Progenitor cell of endocrine pancreas (in vitro differentiated cells): Measurements from ENCODE around the gene HCN3. TPM values are rescaled to one million over a fixed set of nuclear protein-coding genes. Genes with fewer than 3 reads are reported as not detected.

Experiments
- DNase-seq: peaks from one replicate; pipeline ENCODE4 v3.0.0; 2021; ENCODE audit warnings: low spot score; ENCODE audit not compliant: unreplicated experiment
- H3K27ac Mint-ChIP-seq: 2 replicates; pipeline ENCODE4 v1.8.0; 2021; ENCODE audit warnings: mild to moderate bottlenecking, moderate library complexity, mixed read lengths
- H3K27me3 Mint-ChIP-seq: 2 replicates; pipeline ENCODE4 v1.8.0; 2021; ENCODE audit warnings: mixed read lengths
- H3K36me3 Mint-ChIP-seq: 2 replicates; pipeline ENCODE4 v1.8.0; 2022; ENCODE audit warnings: mixed read lengths; ENCODE audit not compliant: insufficient read depth
- H3K4me1 Mint-ChIP-seq: 2 replicates; pipeline ENCODE4 v1.8.0; 2021; ENCODE audit warnings: low read depth, mixed read lengths
- H3K4me3 Mint-ChIP-seq: 2 replicates; pipeline ENCODE4 v1.8.0; 2021; ENCODE audit warnings: low read depth, mild to moderate bottlenecking, moderate library complexity, mixed read lengths
- H3K9me3 Mint-ChIP-seq: 2 replicates; pipeline ENCODE4 v1.8.0; 2021; ENCODE audit warnings: low read depth, mixed read lengths
- total RNA-seq: library from RNA; stranded (reverse); gene quantifications from 2 replicates; pipeline ENCODE4 v1.2.1, GENCODE V29; 2021
- TF ChIP-seq, protein P1 (sequence below): fragments of 200-600 bp; sonication (generic); IDR thresholded peaks from one replicate; pipeline ENCODE4 v1.5.0; 2021; ENCODE audit warnings: antibody characterized with exemption, mild to moderate bottlenecking; ENCODE audit not compliant: unreplicated experiment

Gene HCN3
- total RNA-seq, 1 donor from 2014 or later: 15.6 TPM

GRCh38 chr1:155321639-155322503 is 44.6 kb downstream of the HCN3 start:
- DNase-seq: no peak
- TF ChIP-seq, protein P1, sequence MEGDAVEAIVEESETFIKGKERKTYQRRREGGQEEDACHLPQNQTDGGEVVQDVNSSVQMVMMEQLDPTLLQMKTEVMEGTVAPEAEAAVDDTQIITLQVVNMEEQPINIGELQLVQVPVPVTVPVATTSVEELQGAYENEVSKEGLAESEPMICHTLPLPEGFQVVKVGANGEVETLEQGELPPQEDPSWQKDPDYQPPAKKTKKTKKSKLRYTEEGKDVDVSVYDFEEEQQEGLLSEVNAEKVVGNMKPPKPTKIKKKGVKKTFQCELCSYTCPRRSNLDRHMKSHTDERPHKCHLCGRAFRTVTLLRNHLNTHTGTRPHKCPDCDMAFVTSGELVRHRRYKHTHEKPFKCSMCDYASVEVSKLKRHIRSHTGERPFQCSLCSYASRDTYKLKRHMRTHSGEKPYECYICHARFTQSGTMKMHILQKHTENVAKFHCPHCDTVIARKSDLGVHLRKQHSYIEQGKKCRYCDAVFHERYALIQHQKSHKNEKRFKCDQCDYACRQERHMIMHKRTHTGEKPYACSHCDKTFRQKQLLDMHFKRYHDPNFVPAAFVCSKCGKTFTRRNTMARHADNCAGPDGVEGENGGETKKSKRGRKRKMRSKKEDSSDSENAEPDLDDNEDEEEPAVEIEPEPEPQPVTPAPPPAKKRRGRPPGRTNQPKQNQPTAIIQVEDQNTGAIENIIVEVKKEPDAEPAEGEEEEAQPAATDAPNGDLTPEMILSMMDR: no peak
- Mint-ChIP-seq H3K36me3 (peaks cover 7% of the 10 kb centered on the region), H3K27me3 (no peaks in the 10 kb centered on the region), H3K9me3 (no peaks in the 10 kb centered on the region), H3K4me3 (peak overlapping the region; percentile 70), H3K4me1 (peaks cover 27% of the 10 kb centered on the region), H3K27ac (peak overlapping the region; percentile 79)

- Mint-ChIP-seq H3K4me1 (peaks cover 27% of the 10 kb centered on the region), H3K27ac (peak overlapping the region; percentile 79), H3K27me3 (no peaks in the 10 kb centered on the region), H3K4me3 (peak overlapping the region; percentile 70), H3K9me3 (no peaks in the 10 kb centered on the region), H3K36me3 (peaks cover 7% of the 10 kb centered on the region)
- no peak for DNase-seq
- TF ChIP-seq, protein P1: no peak
Observed at GRCh38 chr1:155322571-155322952, 45.3 kb downstream of the HCN3 start.

DNA sequence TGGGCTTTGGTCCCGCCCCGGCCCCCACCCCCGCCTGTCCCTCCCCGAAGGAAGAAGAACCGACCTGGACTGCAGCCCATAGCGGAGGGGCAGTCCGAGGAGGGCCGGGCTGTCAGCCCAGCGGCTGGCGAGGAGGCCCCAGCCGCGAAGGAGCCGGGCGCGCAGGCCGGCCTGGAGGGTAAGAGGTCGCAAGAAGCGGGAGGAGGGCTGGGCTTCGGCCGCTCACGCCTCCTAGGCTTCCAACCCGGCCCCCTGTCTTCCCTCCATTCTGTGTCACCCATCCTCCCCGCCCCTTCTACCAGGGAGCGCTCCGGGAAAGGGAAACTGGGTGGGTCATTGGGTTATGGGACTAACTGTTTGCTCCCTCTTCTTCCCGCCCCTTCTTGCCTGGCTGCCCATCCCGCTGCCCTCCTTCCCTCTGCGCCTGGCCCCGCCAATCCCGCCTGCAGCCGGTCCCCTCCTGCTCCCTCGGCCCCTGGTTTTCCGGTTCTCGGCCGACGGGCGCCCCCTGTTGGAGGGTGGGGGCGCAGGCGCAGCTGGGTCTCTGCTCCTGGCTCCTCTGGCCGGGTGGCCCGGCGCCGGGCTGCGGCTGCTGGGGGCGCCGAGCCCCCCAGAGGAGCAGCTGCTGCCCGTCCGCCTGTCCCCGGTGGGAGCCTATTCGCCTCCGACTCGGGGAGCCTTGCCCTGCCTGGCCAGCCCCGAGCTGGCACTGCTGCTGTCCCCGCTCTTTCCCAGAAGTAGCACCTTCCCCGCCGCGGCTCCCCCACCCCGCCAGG is 45.9 kb downstream of the HCN3 start:
- TF ChIP-seq, protein P1: peak; percentile 98
- DNase-seq: peak; percentile 92
- Mint-ChIP-seq H3K4me3 (peak overlapping the region; percentile 88), H3K4me1 (peaks cover 27% of the 10 kb centered on the region), H3K27me3 (no peaks in the 10 kb centered on the region), H3K9me3 (no peaks in the 10 kb centered on the region), H3K27ac (peak overlapping the region; percentile 20), H3K36me3 (peaks cover 5% of the 10 kb centered on the region)

DNA sequence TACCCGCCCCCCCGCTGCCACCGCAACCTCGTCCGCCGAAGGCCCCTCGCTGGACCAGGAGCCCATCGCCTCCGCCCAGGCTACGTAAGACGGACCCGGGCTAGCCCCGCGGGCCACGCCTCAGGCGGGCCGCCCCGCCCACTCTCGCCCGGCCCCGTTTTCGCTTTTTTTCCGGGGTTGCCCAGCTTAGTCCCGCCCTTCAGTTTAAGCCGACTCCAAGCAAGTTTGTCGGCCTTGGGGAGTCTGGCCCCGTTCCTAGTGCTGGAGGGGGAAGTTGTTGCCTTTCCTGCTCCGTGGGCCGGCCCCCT is 46.4 kb downstream of the HCN3 start:
- H3K27me3 Mint-ChIP-seq: no peaks in the 10 kb centered on the region
- H3K4me3 Mint-ChIP-seq: peak overlapping the region; percentile 88
- peak overlapping the region; percentile 95 for H3K27ac Mint-ChIP-seq

More for the DNA sequence above, 46.4 kb downstream of the HCN3 start:
- TF ChIP-seq, protein P1: no peak
- Mint-ChIP-seq H3K36me3 (peaks cover 5% of the 10 kb centered on the region), H3K9me3 (no peaks in the 10 kb centered on the region), H3K4me1 (peaks cover 27% of the 10 kb centered on the region)
- peak; percentile 64 for DNase-seq
